ENCODE results near the gene BIRC7.

BIRC7 gene

DNA sequence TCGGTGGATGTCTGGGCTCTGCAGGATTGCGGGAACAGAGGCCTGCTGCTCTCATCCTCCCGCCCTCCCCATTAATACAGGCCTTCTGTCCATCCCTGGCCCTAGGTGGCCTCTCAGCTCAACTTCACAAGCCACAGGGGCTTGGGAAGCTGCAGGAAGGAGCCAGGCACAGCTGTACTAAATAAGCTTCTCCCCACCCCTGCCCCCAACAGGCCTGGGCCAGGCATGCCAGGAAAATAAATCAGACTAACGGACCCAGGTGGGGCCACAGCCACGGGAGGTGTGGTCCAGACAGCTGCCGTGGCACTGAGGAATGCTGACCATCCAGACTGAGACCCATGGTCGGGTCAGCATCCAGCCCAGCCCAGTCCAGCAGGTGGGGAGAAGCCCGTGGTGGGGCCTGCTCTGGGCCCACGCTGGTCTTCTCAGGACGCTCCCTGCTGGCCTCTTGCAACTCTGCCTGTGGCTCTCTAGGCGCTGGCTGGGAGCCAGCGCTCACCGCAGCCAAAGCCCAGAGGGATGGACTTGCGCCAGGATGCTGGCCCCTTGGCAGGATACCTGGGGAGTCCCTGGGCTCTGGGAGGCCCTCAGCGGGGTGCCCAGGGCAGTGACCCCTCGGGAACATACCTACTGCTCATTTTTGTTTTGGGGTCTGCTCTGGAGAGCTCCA, 11.2 kb upstream of the BIRC7 start:
- DNase-seq (ENCODE audit: low spot score) = no peak

- DNase-seq (ENCODE audit: low spot score) = no peak
Observed at GRCh38 chr20:63225082-63225454, 10.6 kb upstream of the BIRC7 start.

- no peak for DNase-seq (ENCODE audit: low spot score)
Observed at GRCh38 chr20:63226042-63226943, 9.4 kb upstream of the BIRC7 start.

DNA sequence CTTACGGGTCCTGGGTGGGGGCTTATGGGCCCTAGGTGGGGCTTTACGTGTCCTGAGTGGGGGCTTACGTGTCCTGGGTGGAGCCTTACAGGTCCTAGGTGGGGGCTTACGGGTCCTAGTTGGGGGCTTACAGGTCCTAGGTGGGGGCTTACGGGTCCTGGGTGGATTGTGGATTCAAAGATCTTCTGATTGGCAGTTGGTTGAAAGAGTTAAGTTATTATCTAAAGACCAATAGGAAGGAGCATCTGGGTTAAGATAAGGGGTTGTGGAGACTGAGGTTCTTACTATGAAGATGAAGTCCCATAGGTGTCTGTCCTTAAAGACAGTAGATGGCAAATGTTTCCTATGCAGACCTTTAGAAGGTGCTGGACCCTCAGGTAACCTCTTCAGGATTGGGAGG, 8.4 kb upstream of the BIRC7 start:
- no peak for DNase-seq (ENCODE audit: low spot score)

DNA sequence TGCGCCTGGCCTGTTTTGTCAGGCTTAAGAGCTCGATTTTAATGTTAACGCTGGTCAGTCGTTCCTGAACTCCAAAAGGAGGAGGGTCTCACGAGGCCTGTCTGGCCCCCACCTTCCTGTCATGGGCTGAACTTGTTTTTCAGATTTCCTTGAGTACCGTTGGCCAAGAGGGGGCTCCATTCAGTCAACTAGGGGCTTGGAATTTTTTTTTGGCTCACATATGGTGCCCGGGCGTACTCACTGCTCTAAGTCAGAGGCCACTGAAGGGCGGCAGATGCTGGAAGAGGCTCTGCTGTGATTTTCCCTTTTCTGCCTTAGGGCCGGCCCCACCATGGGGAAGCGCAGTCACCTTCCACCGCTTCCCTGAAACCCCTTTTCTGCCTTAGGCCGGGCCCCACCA, 6.9 kb upstream of the BIRC7 start:
- no peak for DNase-seq (ENCODE audit: low spot score)

DNA sequence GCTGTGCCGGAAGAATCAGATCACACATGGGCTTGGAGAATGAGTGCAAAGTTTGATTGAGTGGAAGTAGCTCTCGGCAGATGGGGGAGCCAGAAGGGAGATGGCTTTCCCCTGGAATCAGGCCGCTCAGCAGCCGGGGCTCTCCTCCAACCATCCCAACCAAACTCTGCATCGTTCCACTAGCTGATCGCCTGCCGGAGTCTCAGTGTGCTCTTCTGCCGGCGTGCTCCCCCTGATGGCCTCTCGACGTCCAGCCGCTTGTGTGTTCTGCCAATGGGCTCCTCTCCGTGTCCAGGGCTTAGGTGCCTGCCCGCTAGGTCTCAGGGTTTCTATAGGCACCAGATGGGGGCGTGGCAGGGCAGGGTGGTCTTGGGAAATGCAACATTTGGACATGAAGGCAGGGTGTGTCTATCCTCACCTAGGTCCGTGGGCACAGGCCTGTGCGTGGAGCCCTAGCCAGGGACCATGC, 4.9 kb upstream of the BIRC7 start:
- DNase-seq (ENCODE audit: low spot score) = peak; percentile 70

GRCh38 chr20:63232235-63233060, 3.3 kb upstream of the BIRC7 start:
- DNase-seq (ENCODE audit: low spot score) = no peak

- DNase-seq (ENCODE audit: low spot score) = no peak
Observed at GRCh38 chr20:63233061-63233344, 2.7 kb upstream of the BIRC7 start.

DNA sequence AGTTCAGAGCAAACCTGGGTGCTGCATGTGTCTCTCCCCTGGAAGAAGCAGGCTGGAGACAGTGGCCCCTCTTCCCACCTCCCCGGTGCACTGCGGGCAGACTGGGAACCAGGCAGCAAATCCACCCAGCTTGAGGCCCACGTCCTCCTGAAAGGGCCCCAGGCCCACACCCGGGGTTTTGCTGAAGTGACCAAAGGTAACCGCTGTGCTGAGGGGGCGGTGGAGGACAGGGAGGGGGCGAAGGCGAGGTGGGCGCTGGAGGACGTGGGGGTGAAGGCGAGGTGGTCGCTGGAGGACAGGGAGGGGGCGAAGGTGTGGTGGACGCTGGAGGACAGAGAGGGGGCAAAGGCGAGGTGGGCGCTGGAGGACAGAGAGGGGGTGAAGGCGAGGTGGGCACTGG, 1.8 kb upstream of the BIRC7 start:
- no peak for DNase-seq (ENCODE audit: low spot score)

GRCh38 chr20:63234693-63235398, 859 bp upstream of the BIRC7 start:
- DNase-seq (ENCODE audit: low spot score) = no peak

- no peak for DNase-seq (ENCODE audit: low spot score)
Observed at GRCh38 chr20:63236116-63236837, 572 bp downstream of the BIRC7 start.

- DNase-seq (ENCODE audit: low spot score) = no peak
Observed at GRCh38 chr20:63238031-63238430, 2.3 kb downstream of the BIRC7 start.

DNA sequence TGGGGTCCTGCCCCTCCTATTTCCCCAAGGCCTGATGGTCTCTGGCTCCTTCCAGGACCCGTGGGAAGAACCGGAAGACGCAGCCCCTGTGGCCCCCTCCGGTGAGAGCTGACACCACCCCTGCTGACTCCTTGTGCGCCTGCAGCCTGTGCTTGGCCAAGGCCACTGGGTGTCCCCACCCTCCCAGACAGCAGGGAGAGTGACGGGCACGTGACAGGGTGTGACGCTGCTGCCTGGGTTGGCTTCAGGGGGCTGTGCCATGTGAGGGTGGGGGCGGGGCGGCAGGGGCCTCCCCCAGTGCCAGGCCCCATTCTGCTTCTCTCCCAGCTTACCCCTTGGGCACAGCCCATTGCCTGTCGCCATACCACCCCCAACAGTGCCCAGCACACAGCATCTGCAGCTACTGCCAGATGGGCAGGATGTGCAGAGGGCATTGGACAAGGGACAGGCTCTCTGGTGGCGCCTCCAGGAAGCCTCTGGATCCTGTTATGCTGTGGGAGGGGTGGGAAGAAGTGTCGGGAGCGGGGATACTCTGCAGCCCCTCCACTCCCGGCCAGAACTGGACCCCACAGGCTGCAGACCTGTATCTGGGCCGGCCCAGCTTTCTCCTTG, 2.9 kb downstream of the BIRC7 start:
- DNase-seq (ENCODE audit: low spot score) = peak; percentile 40

DNA sequence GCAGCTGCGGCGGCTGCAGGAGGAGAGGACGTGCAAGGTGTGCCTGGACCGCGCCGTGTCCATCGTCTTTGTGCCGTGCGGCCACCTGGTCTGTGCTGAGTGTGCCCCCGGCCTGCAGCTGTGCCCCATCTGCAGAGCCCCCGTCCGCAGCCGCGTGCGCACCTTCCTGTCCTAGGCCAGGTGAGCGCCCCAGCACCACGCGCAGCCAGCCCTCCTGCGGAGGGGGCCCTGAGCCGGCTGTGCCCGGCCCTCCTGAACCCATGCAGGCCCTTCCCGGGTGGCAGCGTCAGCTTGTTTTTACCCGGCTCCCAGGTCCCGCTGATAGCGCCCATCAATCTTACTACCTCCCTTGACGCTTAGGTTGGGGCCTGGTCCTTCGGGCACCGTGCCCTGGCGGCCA, 3.7 kb downstream of the BIRC7 start:
- no peak for DNase-seq (ENCODE audit: low spot score)

- DNase-seq (ENCODE audit: low spot score) = no peak
Observed at GRCh38 chr20:63240004-63240403, 4.3 kb downstream of the BIRC7 start.

DNA sequence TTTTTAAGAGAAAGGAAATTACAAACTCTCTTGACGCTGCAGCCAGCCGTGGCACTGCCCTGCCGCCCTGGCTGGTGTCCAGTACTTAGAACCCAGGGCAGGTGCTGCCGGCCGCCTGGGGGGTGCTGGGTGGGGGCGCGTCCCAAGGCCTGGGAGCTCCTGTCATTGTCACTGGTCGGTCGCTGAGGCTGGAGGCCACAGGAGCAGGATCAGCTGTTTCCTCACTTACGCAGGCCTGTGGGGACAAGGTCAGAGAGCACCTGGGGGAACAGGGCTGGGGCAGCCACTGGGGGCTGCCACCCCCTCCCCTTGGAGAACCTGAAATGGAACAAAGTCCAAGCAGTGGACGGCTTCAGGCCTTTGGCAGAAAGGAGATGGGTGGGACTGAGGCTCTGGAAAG, 5.6 kb downstream of the BIRC7 start:
- DNase-seq (ENCODE audit: low spot score) = no peak

- DNase-seq (ENCODE audit: low spot score) = no peak
Observed at GRCh38 chr20:63242736-63243135, 7.0 kb downstream of the BIRC7 start.

GRCh38 chr20:63243604-63244247, 8.0 kb downstream of the BIRC7 start:
- no peak for DNase-seq (ENCODE audit: low spot score)

- DNase-seq (ENCODE audit: low spot score) = no peak
Observed at GRCh38 chr20:63244468-63244867, 8.8 kb downstream of the BIRC7 start.

GRCh38 chr20:63246490-63247288, 11.0 kb downstream of the BIRC7 start:
- no peak for DNase-seq (ENCODE audit: low spot score)

All from globus pallidus (tissue), 1 donor.